SIG-M5 treated with dmso at 0.1 percent for 504 hours (cell line): ENCODE data around the gene KCNIP1.

Experiments used
- DNase-seq: peaks from one replicate; lab custom pipeline; 2025; ENCODE audit not compliant: unreplicated experiment; lab: John Stamatoyannopoulos, UW

Gene KCNIP1

DNA sequence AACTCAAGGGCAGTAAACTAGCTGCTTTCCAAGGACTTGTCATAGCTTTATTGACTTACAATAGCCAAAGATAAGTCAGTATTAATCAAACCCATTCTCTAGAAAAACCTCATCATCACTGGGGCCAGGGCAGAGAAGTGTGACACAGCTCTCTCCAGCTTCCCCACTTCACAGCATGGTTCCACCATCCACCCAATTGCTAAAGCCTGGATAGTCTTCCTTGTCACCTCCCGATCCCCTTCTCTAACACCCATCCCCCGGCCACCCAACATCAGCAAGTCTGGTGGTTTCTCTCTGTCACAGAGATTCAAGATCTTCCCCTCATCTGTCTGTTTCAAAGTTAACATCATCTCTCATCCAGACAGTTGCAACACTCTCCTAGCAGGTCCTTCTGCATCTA is 191.1 kb downstream of the KCNIP1 start:
- DNase-seq = no peak

DNA sequence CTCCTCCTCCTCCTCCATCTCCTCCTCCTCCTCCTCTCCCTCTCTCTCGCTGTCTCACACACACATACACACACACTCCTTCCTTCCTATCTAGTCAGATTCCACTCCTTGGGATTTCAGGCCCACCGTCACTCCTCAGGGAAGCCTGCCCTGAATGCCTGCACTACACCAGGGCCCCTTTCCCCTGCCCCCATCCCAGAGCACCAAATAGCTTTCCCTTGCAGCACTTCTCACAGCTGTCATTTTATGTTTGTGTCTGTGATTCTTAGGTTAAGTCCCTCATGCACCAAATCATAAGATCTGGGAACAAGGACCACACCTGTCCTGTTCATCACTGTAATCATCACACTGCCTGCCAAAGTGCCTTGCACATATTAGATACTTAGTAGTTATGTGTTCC is 193.2 kb downstream of the KCNIP1 start:
- DNase-seq = no peak

DNA sequence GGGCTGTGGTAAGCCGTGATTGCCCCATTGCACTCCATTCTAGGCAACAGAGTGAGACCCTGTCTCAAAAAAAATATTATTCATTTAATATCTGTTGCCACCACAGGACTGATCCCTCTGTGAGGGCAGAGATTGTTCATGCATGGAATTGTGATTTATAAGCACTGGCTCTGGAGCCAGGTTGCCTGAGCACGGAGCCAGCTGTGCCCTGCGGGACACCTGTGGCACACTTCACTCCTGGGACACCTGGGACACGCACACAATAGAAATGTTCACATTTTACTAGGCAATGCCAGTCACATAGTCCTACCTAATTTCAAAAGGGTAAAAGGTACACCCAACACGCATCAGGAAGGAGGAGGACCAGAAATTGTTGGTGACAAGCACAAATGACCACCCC is 196.7 kb downstream of the KCNIP1 start:
- DNase-seq = no peak

DNA sequence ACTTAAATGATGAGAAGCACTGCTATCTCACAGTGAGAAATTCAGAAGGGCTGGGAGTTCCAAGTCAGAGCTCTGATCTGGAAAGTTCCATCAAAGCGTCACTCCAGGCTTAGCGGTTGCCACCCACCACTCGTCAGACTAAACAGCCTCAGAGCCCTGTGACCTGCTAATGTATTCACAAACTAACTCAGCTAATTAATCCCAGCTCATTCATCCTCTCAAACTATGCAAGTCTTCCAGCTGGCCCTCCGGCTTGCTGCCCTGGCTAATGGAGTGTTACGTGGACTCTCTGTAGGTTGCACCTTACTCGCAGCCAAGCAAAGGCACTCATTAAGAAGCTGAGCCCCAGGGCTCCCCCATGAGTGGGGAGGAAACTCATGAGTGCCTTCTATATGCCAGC is 197.5 kb downstream of the KCNIP1 start:
- no peak for DNase-seq

DNA sequence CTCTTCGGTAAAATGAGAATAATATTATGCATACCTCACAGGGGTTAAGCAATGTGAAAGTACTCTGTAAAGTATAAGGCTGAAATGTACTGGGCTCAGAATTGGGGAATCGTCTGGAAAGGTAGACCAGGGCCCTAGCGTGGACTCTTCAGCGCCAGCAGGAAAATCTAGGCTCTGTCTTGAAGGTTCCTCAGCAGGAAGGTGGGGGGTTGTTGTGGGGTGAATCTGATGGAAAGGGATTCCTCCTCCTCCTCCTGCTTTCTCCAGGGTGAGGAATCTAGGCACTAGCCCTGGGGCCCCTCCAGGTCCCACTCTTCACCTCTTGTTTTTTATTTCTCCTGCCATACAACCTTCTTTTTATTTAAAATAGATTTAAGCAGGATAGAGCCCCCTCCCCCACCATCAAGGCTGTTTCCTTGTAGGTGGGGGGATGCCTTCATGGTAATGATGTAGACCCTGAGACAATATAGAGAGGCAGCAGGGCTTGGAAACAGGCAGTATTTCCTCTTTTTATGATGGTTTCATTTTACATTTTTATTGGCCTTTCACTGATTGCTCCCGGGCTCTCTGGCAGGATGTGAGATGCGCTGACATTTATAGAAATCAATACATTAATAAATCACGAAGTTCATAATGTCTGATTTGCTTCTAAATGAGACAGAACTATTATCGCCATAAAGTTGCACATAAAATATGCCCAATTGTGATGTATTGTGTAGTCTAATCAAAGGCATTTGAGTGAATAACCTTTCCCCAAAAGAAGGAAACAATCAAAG is 200.8 kb downstream of the KCNIP1 start:
- DNase-seq = no peak

DNA sequence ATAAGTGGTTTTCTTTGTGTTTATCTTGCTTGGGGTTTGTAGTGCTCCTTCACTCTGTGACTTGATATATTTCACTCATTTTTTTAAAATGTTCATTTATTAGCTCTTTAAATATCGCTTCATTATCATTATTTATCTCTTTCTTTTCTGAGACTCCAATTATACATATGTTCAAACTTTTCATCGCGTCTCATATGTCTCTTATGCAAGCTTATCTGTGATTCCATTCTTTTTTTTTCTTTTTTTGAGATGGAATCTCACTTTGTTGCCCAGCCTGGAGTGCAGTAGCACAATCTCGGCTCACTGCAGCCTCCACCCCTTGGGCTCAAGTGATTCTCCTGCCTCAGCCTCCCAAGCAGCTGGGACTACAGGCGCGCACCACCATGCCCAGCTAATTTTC is 205.8 kb downstream of the KCNIP1 start:
- no peak for DNase-seq

DNA sequence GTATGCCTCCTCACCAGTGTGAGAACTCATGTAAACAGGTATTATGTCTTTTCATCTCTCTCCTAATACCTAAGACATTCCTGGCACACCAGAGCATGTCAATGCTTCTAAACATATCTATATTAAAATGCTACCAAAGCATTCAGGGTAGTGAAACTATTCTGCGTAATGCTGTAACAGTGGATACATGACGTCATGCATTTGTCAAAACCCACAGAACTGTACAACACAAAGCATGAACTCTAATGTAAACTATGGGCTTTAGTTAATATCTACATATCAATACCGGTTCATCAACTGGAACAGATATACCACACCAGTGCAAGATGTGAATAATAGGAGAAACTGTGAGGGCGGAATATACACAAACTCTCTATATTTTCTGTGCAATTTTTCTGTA is 207.5 kb downstream of the KCNIP1 start:
- DNase-seq = no peak

DNA sequence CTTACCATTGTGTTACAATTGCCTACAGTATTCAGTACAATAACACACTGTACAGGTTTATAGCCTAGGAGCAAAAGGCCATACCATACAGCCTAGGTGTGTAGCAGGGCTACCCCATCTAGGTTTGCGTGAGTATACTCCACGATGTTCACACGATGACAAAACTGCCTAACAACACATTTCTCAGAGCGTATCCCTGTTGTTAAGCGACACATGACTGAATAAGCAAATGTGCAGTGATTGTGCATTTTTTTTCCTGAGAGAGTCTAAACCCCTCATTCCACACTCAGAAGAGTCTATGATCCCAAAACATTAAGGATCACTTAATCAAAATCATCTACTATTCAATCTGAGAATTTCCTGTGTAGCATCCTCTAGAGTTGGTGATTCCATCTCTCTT is 211.3 kb downstream of the KCNIP1 start:
- no peak for DNase-seq

DNA sequence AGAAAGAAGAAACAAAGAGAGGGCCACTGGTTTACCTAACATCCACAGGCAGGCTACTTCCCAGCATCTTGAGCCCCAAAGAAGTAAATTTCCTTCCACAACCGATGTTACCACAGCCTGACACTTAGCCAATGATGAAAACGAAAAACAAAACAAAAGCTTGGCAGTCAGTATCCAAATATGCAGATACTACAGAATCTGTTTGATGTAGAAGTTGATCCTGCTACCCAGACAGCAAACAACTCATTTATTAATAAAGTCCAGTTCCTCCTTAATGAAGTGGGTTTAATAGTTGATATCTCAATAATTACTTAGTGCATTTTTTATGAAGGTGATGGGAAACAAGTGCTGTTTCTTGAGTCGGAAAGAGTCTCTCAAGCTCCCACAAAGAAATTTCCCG is 212.6 kb downstream of the KCNIP1 start:
- DNase-seq = no peak

DNA sequence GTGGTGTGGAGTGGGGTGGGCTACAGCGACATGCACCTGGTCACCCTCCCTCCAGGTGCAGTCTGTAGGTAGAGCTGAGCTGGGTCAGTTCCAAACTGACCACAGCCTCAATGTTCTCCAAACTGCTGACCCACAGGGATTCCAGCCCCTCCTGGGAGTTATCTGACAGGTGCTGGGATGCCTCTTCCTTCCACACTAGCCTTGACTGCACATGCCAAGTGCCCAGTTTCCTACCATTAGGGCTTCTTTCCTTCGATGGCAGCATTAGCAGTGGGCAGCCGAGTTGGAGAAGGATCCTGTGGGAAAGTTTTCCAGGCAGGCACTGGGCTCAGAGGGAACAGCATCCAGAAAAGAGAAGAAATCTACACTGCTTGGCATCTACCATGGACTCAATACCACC is 215.7 kb downstream of the KCNIP1 start:
- no peak for DNase-seq

DNA sequence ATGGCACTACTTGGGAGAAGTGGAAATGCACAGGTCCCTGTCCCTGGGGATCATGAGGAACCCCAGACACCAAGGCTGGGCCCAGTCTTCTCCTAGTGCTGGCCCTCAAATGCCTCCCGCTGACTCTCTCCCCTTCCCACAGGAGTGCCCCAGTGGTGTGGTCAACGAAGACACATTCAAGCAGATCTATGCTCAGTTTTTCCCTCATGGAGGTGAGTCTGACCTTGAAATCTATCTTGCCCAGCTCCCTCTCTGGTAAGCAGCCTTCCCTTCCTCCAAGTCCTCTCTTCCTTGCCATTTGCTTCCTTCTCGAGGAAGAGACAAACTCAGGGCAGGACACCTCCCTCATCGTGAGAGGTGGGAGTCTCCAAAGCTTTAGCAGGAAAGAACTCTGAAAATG is 216.4 kb downstream of the KCNIP1 start:
- DNase-seq = no peak

DNA sequence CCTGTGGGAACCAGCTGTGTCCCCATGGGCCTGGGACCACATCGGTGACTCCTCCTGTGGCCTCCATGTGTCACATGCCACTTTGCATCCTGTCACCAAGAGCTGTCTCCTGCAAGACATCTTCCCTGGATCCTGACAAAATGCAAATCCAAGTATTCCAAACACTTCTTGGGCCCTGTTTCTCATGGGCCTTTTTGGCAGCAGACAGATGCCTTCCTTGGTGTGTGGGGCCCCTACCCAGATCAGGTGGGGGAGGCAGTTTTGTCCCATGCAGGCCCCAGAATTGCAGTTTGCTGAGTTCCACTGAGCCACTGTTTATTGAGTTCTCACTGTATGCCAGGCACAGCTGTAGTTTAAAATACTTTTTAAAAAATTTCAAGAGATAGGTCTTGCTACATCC is 217.2 kb downstream of the KCNIP1 start:
- DNase-seq = no peak

DNA sequence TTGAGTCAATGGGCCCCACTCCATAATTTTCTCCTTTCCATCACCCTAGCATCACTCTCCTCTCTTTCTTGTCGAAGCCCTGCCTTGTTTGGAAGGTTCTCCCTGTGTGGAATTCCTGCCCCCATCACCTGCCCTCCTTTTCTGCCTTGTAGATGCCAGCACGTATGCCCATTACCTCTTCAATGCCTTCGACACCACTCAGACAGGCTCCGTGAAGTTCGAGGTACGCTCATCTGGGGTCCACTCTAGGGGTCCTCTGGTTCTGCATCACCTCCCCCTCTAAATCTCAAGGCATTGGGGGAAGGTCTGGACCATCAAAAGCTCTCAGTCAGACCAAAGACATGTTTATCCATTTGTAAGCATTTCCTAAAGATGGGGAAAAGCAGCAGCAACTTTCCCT is 217.9 kb downstream of the KCNIP1 start:
- no peak for DNase-seq

DNA sequence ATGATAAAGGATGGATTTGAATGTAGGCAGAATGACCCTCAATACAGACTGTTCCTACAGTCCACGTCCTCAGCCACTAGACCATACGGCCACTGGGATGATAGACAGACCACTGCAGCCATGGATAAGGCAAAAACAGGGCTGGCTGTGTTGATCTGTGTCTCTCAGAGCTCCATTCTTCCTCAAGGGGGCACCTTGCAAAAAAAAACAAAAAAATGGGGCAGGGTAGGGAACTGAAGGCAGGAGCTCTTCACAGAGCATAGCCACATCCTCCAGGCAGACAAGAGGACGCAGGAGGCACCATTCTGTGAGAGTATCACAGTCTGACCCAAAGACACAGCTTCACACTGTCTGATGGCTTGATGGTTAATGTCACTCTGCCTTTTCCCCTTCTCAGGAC is 218.5 kb downstream of the KCNIP1 start:
- no peak for DNase-seq

DNA sequence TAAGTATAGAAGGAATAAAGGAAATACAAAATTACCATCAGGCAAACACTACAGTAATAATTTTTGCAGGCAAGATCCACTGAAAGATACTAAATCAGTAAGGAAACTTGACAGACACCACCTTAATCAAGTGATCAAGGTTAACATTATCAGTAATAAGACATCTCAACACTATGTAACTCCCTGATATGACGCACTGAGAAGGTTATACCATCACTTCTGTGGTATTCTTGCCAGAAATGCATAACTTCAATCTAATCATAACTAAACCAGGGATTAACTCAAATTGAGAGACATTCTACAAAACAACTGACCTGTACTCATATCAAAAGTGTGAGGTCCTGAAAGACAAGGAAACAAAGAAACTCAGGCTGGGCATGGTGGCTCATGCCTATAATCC is 227.2 kb downstream of the KCNIP1 start:
- DNase-seq = no peak

DNA sequence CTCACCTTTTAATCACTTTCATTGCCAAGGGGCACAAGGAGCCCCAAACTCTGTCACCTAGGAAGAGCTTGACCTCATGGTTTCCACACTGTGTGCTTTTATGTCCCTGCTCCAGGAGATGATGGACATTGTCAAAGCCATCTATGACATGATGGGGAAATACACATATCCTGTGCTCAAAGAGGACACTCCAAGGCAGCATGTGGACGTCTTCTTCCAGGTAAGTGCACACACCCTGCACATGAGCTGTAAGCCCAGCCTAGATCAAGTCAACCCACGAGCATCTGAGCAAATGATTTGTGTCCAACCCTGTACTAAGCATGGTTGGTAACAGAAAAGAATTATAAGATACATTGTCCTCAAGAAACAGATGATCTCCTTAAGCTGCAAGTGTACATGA is 228.9 kb downstream of the KCNIP1 start:
- no peak for DNase-seq

DNA sequence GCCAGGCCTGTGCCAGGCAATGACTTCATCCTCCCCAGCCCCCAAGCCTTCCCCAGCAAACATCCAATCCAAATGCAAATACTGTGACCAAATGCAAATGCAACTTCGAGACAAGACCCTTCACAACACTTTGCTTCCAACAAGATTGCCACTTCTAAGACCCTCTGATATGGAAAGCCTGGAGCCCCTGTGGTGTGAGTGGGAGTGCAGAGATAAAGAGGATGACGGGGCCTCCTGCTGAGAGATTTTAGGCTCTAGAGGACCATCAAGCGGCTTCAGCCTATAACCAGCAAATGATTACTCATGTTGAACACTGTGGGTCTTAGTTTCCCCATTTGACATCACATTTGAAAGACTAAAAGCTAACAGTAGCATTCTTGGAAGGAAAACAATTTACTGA is 233.1 kb downstream of the KCNIP1 start:
- no peak for DNase-seq

DNA sequence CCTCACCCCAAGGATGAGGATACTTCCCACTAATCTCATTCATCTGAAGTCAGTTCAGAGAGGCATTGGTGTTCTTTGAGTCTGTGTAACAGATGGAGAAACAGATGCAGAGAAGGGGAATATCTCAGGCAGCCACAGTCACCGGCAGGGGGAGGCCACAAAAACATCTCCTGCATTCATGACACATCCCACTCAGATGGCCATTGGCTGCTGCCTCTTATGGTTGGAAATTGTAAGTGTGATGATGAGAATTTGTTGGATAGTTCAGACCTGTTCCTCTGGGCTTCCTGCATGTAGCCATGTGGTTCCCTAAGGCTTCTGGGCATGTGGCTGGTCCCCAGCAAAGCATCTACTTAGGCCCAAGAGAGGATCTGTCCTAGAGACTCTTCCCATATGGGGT is 233.8 kb downstream of the KCNIP1 start:
- DNase-seq = no peak

DNA sequence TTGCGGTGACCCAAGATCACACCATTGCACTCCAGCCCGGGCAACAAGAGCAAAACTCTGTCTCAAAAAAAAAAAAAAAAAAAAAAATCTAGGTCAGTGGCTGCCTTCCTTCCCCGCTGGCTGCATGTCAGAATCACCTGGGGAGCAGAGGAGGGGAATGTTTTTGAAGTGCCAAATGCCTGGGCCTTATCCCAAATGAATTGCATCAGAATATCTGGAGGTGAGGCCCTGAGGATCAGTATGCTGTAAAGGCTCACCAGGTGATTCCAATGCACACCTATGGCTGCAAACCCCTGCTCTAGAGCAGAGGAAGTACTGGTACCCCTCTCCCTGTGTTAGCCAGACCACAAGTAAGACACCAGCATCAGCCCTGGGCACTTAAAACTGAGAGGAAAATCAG is 235.0 kb downstream of the KCNIP1 start:
- no peak for DNase-seq

DNA sequence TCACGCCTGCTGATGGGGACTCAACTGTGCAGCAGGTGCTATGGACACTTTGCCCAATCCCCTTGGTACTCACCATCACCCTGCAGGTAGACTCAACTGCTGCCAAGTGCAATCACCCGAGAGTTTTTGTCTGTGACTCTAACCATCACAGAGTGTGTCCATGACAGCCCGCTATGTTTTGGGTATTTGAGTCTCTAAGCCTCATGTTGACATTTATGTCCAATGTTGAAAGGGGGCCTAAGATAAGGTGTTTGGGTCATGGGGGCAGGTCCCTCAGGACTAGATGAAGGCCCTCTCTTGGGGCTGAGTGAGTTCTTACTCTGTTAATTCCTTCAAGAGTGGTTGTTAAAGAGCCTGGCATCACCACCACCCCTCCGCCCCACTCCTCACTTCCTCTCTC is 235.6 kb downstream of the KCNIP1 start:
- no peak for DNase-seq

DNA sequence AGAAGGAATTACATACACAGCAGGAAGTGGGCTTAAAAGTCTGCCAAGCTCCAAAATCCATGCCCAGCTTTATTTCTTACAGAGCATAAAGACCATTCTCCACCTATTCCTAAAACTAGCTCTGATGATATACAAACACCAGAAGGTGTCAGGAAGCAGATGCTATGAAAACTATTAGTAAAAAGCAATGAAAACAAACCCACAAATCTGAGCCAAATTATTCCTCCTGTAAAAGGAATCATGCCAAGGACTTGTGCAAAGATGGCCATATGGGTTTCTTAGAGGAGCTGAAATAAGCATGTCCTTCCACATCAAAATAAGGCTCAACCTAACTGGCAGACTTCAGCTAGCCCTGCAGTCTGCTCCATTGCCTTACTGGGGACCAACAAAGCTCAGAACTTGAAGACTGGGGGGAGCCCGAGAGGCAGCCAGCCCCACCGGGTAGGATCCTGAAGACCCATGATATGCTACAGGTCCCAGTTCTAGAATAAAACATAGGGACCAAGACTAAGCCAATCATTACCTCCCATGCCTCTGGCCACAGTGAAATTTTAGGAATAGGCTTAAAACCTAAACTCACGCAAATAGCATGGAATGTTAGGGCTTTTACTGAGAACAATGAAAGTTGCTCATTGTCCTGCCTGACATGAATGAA is 236.9 kb downstream of the KCNIP1 start:
- no peak for DNase-seq

DNA sequence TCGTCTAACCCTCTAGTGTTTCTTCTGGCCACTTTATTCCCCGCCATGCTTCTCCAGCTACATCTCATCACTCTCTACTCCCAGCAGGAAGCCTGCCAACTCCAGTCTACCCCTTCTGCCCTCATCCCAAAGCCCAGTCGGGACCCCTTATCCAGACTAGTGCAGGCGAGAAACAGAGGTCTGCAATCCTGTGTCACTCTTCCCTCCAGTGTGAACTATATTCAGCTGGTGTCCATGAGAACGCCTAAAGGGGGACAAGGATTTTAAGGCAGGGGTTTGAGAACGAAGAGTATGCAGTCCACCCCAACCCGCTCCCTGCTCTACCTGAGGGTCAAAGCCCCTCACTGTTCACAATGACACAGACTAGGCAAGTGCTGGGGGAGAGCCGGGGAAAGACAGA is 238.0 kb downstream of the KCNIP1 start:
- DNase-seq = no peak

DNA sequence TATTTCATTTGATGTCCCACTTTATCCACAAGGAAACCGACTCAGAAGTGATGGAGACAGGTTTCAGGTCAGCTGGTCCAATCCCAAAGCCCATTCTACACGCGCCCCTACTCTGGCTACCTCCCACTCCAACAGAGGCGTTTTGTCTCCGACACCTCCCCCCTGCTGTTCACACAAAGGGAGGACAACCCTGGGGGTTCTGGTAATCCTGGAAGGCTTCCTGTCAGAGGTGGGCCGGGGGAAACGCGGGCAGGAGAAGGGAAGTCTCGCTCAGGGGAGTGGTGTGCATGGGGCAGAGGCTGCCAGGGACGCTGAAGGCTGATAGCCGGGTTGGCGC is 240.0 kb downstream of the KCNIP1 start:
- DNase-seq = no peak
